Measurements from ENCODE around the gene SLC37A4.

DNA sequence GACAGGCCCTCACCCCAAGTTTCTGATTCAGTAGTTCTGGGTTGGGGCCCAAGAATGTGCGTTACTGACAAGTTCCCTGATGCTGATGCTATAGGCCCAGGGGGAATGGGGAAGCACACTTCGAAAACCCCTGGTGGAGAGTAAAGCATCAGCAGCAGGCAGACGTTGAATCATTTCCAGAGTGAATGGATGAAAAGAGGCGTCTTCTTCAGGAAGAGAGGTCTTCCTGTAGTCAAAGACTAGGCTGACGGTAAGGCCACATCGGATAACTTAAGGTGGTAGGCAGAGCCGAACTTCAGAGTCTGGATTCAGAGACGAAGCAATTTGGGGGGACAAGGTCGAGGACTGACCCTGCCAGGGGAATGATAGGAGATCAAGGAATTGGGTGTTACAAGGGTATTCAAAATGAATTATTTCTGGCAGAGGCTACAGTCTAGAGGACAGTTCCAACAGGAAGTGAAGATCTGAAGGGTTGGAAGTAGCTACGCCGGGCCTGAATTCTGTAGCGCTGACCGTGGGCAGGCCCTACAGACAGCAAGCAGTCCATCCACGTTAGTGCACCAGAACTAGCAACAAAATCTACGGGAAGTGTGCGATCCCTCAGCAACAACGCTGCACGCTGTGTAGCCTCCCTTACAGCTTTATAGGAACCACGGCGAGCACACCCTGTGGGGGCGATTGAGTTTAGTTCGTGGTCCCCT, 33.6 kb downstream of the SLC37A4 start:
- TF ChIP-seq STAT5B (CRISPR knock-in tag; IDR thresholded peaks at IDR 0.05): no peak
- TF ChIP-seq NFIC (IDR thresholded peaks at IDR 0.05; ENCODE audit: low read length): no peak
- TF ChIP-seq SMAD3 (CRISPR knock-in tag; IDR thresholded peaks at IDR 0.05): no peak

All from HepG2 (cell line).